B cell (primary cell): ENCODE results near the gene MS4A12. TPM values are rescaled to one million over a fixed set of nuclear protein-coding genes. Genes with fewer than 3 reads are reported as not detected.

ENCODE experiments used
- ATAC-seq: fragments of 200-7000 bp; cut with Tn5 transposase; one replicate; pipeline ENCODE4 v1.10.0; 2021; ENCODE audit warnings: low read depth, mild to moderate bottlenecking, moderate number of reproducible peaks, moderate library complexity
- CTCF ChIA-PET: fragments of 350-600 bp; sonication (Branson Sonifier 250); formaldehyde crosslinking; loops from one replicate; lab custom pipeline; 2021; ENCODE audit warnings: antibody characterized with exemption, inconsistent platforms; lab: Charles Lee
- POLR2A ChIA-PET: fragments of 350-600 bp; sonication (Branson Sonifier 250); formaldehyde crosslinking; loops from one replicate; lab custom pipeline; 2021; ENCODE audit warnings: antibody characterized with exemption; lab: Charles Lee
- DNase-seq: peaks from one replicate; pipeline ENCODE4 v3.0.0; 2013
- H2AFZ ChIP-seq: 2 replicates; pipeline ENCODE4 v1.6.1; 2012; ENCODE audit warnings: mild to moderate bottlenecking, low read depth, low read length; ENCODE audit not compliant: insufficient read depth, poor library complexity, severe bottlenecking
- H3K27ac ChIP-seq, 2 donors: 1 replicate in 1 of 2; 2 replicates in 1 of 2; pipeline ENCODE4 v1.5.1; 2012 to 2013; ENCODE audit warnings: low read length in 2 of 2, mild to moderate bottlenecking in 2 of 2, moderate library complexity in 1 of 2
- H3K27me3 ChIP-seq, 4 experiments: fragments of 200-600 bp in 1 of 4; sonication (generic) in 1 of 4; replicated peaks in 1 of 4; 1 replicate in 2 of 4; 2 replicates in 2 of 4; pipeline versions ENCODE4 v1.6.1 to v1.7.0; 2013 to 2016; ENCODE audit warnings: low read length in 3 of 4, mild to moderate bottlenecking in 2 of 4, mixed read lengths in 1 of 4, moderate library complexity in 1 of 4; ENCODE audit not compliant: insufficient read depth in 4 of 4, control insufficient read depth in 3 of 4; ENCODE audit errors: control extremely low read depth in 1 of 4
- H3K36me3 ChIP-seq, 2 experiments: replicated peaks in 1 of 2; 1 replicate in 1 of 2; 2 replicates in 1 of 2; pipeline versions ENCODE4 v1.6.1 to v1.7.1; 2013; ENCODE audit warnings: low read length in 1 of 2; ENCODE audit not compliant: insufficient read depth in 2 of 2, control insufficient read depth in 1 of 2; ENCODE audit errors: control extremely low read depth in 1 of 2, extremely low read depth in 1 of 2
- H3K4me1 ChIP-seq, 2 donors: fragments of 200-600 bp in 1 of 2; sonication (generic) in 1 of 2; 1 replicate in 1 of 2; 2 replicates in 1 of 2; pipeline versions ENCODE4 v1.5.1 to v1.6.1; 2013 to 2017; ENCODE audit warnings: low read length in 2 of 2; ENCODE audit not compliant: control insufficient read depth in 2 of 2, insufficient read depth in 2 of 2
- H3K4me2 ChIP-seq: replicated peaks from 2 replicates; pipeline ENCODE3; 2012; ENCODE audit warnings: mild to moderate bottlenecking, low read depth, low read length; ENCODE audit not compliant: poor library complexity, severe bottlenecking
- H3K4me3 ChIP-seq, 5 experiments: fragments of 200-600 bp in 1 of 5; sonication (generic) in 1 of 5; 1 replicate in 3 of 5; 2 replicates in 2 of 5; pipeline versions ENCODE4 v1.5.1 to v1.7.0; 2011 to 2016; ENCODE audit warnings: low read length in 4 of 5, mild to moderate bottlenecking in 4 of 5, low read depth in 2 of 5, control low read depth in 1 of 5, moderate library complexity in 1 of 5; ENCODE audit not compliant: insufficient read depth in 1 of 5; ENCODE audit errors: control extremely low read depth in 1 of 5, extremely low read depth in 1 of 5
- H3K79me2 ChIP-seq: fragments of 200-600 bp; sonication (generic); one replicate; pipeline ENCODE4 v1.6.0; 2016; ENCODE audit warnings: low read length; ENCODE audit not compliant: control insufficient read depth, insufficient read depth
- H3K9ac ChIP-seq: fragments of 200-600 bp; sonication (generic); 2 replicates; pipeline ENCODE4 v1.6.1; 2017; ENCODE audit warnings: mild to moderate bottlenecking, low read length, moderate library complexity
- H3K9me3 ChIP-seq, 3 donors: one replicate each; pipeline versions ENCODE4 v1.6.1 to v1.7.1; 2013; ENCODE audit warnings: low read length in 2 of 3; ENCODE audit not compliant: control insufficient read depth in 2 of 3, insufficient read depth in 1 of 3; ENCODE audit errors: control extremely low read depth in 1 of 3
- H4K20me1 ChIP-seq: 2 replicates; pipeline ENCODE4 v1.6.0; 2012; ENCODE audit warnings: mild to moderate bottlenecking, low read length; ENCODE audit not compliant: insufficient read depth, control insufficient read depth, poor library complexity, severe bottlenecking
- H3K27ac Mint-ChIP-seq: one replicate; pipeline ENCODE4 v1.8.0; 2021; ENCODE audit warnings: mixed read lengths
- H3K27me3 Mint-ChIP-seq: one replicate; pipeline ENCODE4 v1.8.0; 2021; ENCODE audit warnings: mixed read lengths
- H3K4me1 Mint-ChIP-seq: one replicate; pipeline ENCODE4 v1.8.0; 2021; ENCODE audit warnings: mixed read lengths
- H3K4me3 Mint-ChIP-seq: one replicate; pipeline ENCODE4 v1.8.0; 2021; ENCODE audit warnings: mixed read lengths
- H3K9me3 Mint-ChIP-seq: one replicate; pipeline ENCODE4 v1.8.0; 2022; ENCODE audit warnings: mixed read lengths; ENCODE audit not compliant: insufficient read depth
- EZH2 ChIP-seq: IDR thresholded peaks from 2 replicates; pipeline ENCODE4 v1.6.1; 2012; ENCODE audit warnings: borderline replicate concordance, low read depth, mild to moderate bottlenecking, moderate library complexity, low read length; ENCODE audit not compliant: insufficient read depth, poor library complexity, severe bottlenecking
- WGBS: methylation state at CpG from one replicate; pipeline ENCODE4 v1.1.5; 2013; ENCODE audit warnings: missing lambda C conversion rate; ENCODE audit not compliant: insufficient coverage; 5-methylcytosine and 5-hydroxymethylcytosine counted together
- intact Hi-C: fragments of 100-400 bp; cut with micrococcal nuclease; formaldehyde crosslinking; loops from one replicate; pipeline ENCODE4 v1.10.0; 2022
- polyA plus RNA-seq: library from polyadenylated mRNA; depleted of rRNA; stranded (reverse); fragments of >200 nt; gene quantifications from 2 replicates; pipeline ENCODE4 v1.2.3, GENCODE V29; 2012
- total RNA-seq, 2 donors: library from RNA; stranded (reverse); fragments of 120-200 nt in 1 of 2; gene quantifications; 1 replicate in 1 of 2; 2 replicates in 1 of 2; pipeline versions ENCODE4 v1.2.3 to v1.2.4, GENCODE V29; 2013 to 2022
- TF ChIP-seq, protein P1 (sequence below): fragments of 200-600 bp; IDR thresholded peaks from one replicate; pipeline ENCODE4 v1.8.0; 2022; ENCODE audit warnings: antibody characterized with exemption, mild to moderate bottlenecking

Gene MS4A12
- total and polyA plus RNA-seq, 2 donors (not counting 1 experiment from before 2014, with no cell fraction given) = not detected

DNA sequence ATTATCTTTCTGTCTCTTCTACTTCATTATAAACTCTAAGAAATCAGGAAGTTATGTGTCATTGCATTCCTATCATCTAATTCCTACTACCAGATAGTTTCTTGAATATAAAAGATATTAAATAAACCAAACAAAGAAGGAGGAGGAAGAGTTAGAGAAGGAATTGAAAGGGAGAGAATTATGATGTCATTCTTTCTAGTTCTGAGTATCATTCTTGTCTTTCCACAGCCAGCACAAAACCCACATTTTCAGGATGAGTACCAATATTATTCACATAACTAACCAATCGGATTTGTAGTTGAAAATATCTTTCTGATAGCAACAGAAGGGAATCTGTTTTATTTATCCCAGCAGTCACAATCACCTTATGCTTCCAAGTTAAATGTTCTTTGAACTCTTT, 35.9 kb downstream of the MS4A12 start:
- ATAC-seq (no peak), DNase-seq (no peak)
- Histone ChIP-seq H3K9ac (no peak overlapping the region), H2AFZ (no peak overlapping the region), H3K9me3 (peaks cover 0 to 3% (median 0%) of the 10 kb centered on the region in 3 donors), H3K79me2 (no peaks in the 10 kb centered on the region), H3K27me3 (no peaks in the 10 kb centered on the region), H3K4me2 (peak overlapping the region; percentile 24), H3K4me1 (peaks cover 4 to 9% of the 10 kb centered on the region in 2 donors), H3K4me3 (no peak overlapping the region), H3K36me3 (no peaks in the 10 kb centered on the region), H4K20me1 (no peaks in the 10 kb centered on the region), H3K27ac (no peak overlapping the region)
- ChIA-PET CTCF (interaction anchor here (0.8 to 1.5 kb wide), 5 partner anchors 31 to 264 kb away, joined by 3 read pairs; no protein-coding TSS in a partner anchor), POLR2A (no interaction called here)
- Mint-ChIP-seq H3K27ac (no peak overlapping the region), H3K9me3 (no peaks in the 10 kb centered on the region), H3K27me3 (no peaks in the 10 kb centered on the region), H3K4me3 (no peak overlapping the region), H3K4me1 (peaks cover 15% of the 10 kb centered on the region)
- WGBS = no CpG with 5 or more reads among the region's 1 CpG
- TF ChIP-seq, protein P1, sequence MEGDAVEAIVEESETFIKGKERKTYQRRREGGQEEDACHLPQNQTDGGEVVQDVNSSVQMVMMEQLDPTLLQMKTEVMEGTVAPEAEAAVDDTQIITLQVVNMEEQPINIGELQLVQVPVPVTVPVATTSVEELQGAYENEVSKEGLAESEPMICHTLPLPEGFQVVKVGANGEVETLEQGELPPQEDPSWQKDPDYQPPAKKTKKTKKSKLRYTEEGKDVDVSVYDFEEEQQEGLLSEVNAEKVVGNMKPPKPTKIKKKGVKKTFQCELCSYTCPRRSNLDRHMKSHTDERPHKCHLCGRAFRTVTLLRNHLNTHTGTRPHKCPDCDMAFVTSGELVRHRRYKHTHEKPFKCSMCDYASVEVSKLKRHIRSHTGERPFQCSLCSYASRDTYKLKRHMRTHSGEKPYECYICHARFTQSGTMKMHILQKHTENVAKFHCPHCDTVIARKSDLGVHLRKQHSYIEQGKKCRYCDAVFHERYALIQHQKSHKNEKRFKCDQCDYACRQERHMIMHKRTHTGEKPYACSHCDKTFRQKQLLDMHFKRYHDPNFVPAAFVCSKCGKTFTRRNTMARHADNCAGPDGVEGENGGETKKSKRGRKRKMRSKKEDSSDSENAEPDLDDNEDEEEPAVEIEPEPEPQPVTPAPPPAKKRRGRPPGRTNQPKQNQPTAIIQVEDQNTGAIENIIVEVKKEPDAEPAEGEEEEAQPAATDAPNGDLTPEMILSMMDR = no peak
- TF ChIP-seq EZH2 = no peak
- intact Hi-C loops = loop anchor here (10.0 kb wide), 1 partner anchor 46 kb away; no protein-coding TSS in a partner anchor

DNA sequence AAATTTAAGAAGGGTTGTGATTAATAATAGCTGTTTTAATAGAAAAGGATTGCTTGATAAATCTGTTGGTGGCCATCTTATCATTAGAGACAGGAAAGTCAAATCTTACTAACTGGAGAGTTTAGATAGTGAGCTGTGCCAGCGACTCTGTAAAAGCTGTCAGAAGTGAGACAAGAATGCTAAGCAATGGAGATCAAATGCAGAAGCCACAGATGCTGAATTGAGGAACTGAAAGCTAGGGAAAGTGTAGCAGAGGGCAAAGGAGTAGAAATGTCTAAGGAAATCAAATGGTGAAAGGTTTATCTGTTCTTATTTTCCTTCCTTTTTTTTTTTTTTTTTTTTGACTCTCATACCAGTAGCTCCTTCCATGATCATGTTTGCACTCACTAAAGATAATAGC, 36.4 kb downstream of the MS4A12 start:
- POLR2A ChIA-PET = interaction anchor here (0.6 kb wide), 1 partner anchor 58 kb away, joined by 3 read pairs; no protein-coding TSS in a partner anchor
- CTCF ChIA-PET = interaction anchor here (0.7 to 1.5 kb wide), 5 partner anchors 17 to 1519 kb away, joined by 3 to 4 read pairs (median 3); no protein-coding TSS in a partner anchor
- H3K79me2 ChIP-seq = no peaks in the 10 kb centered on the region
- intact Hi-C loops = loop anchor here (10.0 kb wide), 1 partner anchor 46 kb away; no protein-coding TSS in a partner anchor
- Mint-ChIP-seq H3K9me3 (no peaks in the 10 kb centered on the region), H3K27me3 (no peaks in the 10 kb centered on the region), H3K27ac (peak overlapping the region; percentile 53), H3K4me3 (no peak overlapping the region), H3K4me1 (peaks cover 15% of the 10 kb centered on the region)
- DNase-seq (peak; percentile 75), ATAC-seq (peak; percentile 87)
- H2AFZ ChIP-seq = no peak overlapping the region
- H3K4me1 ChIP-seq = peaks cover 4 to 9% of the 10 kb centered on the region in 2 donors
- H3K27ac ChIP-seq = no peak overlapping the region
- no peak overlapping the region for H3K4me3 ChIP-seq
- TF ChIP-seq EZH2 = no peak
- TF ChIP-seq, protein P1 = no peak
- H4K20me1 ChIP-seq = no peaks in the 10 kb centered on the region
- H3K27me3 ChIP-seq = no peaks in the 10 kb centered on the region
- peaks cover 0 to 3% (median 0%) of the 10 kb centered on the region in 3 donors for H3K9me3 ChIP-seq
- peak overlapping the region; percentile 24 for H3K4me2 ChIP-seq
- 13% methylated on average over 1 of the region's 1 CpG for WGBS
- H3K9ac ChIP-seq = no peak overlapping the region
- no peaks in the 10 kb centered on the region for H3K36me3 ChIP-seq
